ENCODE results near the gene MICALL2. TPM values are rescaled to one million over a fixed set of nuclear protein-coding genes. Genes with fewer than 3 reads are reported as not detected.

The MICALL2 gene
- total RNA-seq, 1 experiment from 2014 or later: 11.1 TPM

- no peak for DNase-seq (ENCODE audit: low read depth)
Measured at GRCh38 chr7:1433128-1433920, 25.9 kb downstream of the MICALL2 start.

GRCh38 chr7:1432411-1433082 is 26.7 kb downstream of the MICALL2 start:
- peak; percentile 50 for DNase-seq (ENCODE audit: low read depth)

- no peak for DNase-seq (ENCODE audit: low read depth)
Measured at GRCh38 chr7:1431634-1432380, 27.5 kb downstream of the MICALL2 start.

- peak; percentile 21 for DNase-seq (ENCODE audit: low read depth)
Measured at GRCh38 chr7:1431226-1431625, 28.0 kb downstream of the MICALL2 start.

- DNase-seq (ENCODE audit: low read depth): no peak
Measured at GRCh38 chr7:1430056-1430845, 29.0 kb downstream of the MICALL2 start.

- no peak for DNase-seq (ENCODE audit: low read depth)
Measured at GRCh38 chr7:1428941-1429501, 30.2 kb downstream of the MICALL2 start.

GRCh38 chr7:1427064-1427657 is 32.1 kb downstream of the MICALL2 start:
- DNase-seq (ENCODE audit: low read depth): no peak

- DNase-seq (ENCODE audit: low read depth): no peak
Measured at GRCh38 chr7:1426474-1426873, 32.8 kb downstream of the MICALL2 start.

GRCh38 chr7:1425292-1426136 is 33.8 kb downstream of the MICALL2 start:
- no peak for DNase-seq (ENCODE audit: low read depth)

- no peak for DNase-seq (ENCODE audit: low read depth)
Measured at GRCh38 chr7:1424041-1424440, 35.2 kb downstream of the MICALL2 start.

GRCh38 chr7:1423264-1423811 is 35.9 kb downstream of the MICALL2 start:
- DNase-seq (ENCODE audit: low read depth): no peak

GRCh38 chr7:1422512-1423263 is 36.6 kb downstream of the MICALL2 start:
- DNase-seq (ENCODE audit: low read depth): no peak

- DNase-seq (ENCODE audit: low read depth): no peak
Measured at GRCh38 chr7:1421946-1422345, 37.3 kb downstream of the MICALL2 start.

- DNase-seq (ENCODE audit: low read depth): no peak
Measured at GRCh38 chr7:1421020-1421790, 38.1 kb downstream of the MICALL2 start.

GRCh38 chr7:1419688-1420087 is 39.6 kb downstream of the MICALL2 start:
- no peak for DNase-seq (ENCODE audit: low read depth)

GRCh38 chr7:1419310-1419634 is 40.0 kb downstream of the MICALL2 start:
- no peak for DNase-seq (ENCODE audit: low read depth)

- peak; percentile 51 for DNase-seq (ENCODE audit: low read depth)
Measured at GRCh38 chr7:1418505-1419309, 40.6 kb downstream of the MICALL2 start.
